Heart left ventricle (tissue), 16 donors: Measurements from ENCODE around the gene CFAP77. TPM values are rescaled to one million over a fixed set of nuclear protein-coding genes. Genes with fewer than 3 reads are reported as not detected.

Source experiments
- ATAC-seq, 4 donors: fragments of 200-7000 bp; cut with Tn5 transposase; one replicate each; pipeline ENCODE4 v1.9.1; 2020 to 2022; ENCODE audit warnings: moderate library complexity in 4 of 4, mild to moderate bottlenecking in 3 of 4, moderate number of reproducible peaks in 1 of 4
- DNase-seq, 5 donors: peaks; one replicate each; pipeline ENCODE4 v3.0.0-alpha.2; 2020
- H3K27ac ChIP-seq, 12 donors: fragments of 200-600 bp; sonication (generic) in 4 of 12; one replicate each; pipeline versions ENCODE4 v1.5.0 to v1.8.0; 2016 to 2022; ENCODE audit warnings: mild to moderate bottlenecking in 2 of 12
- H3K27me3 ChIP-seq, 9 donors: fragments of 200-600 bp; sonication (generic) in 2 of 9; one replicate each; pipeline versions ENCODE4 v1.5.1 to v1.8.0; 2016 to 2022; ENCODE audit warnings: mild to moderate bottlenecking in 3 of 9
- H3K36me3 ChIP-seq, 9 donors: fragments of 200-600 bp; sonication (generic) in 2 of 9; one replicate each; pipeline versions ENCODE4 v1.5.0 to v1.8.0; 2018 to 2022; ENCODE audit warnings: mild to moderate bottlenecking in 2 of 9
- H3K4me1 ChIP-seq, 12 donors: fragments of 200-600 bp; sonication (generic) in 4 of 12; one replicate each; pipeline versions ENCODE4 v1.5.0 to v1.8.0; 2016 to 2022; ENCODE audit warnings: mild to moderate bottlenecking in 3 of 12
- H3K4me3 ChIP-seq, 12 donors: fragments of 200-600 bp; sonication (generic) in 4 of 12; one replicate each; pipeline versions ENCODE4 v1.5.0 to v1.8.0; 2017 to 2022; ENCODE audit warnings: mild to moderate bottlenecking in 9 of 12, moderate library complexity in 4 of 12
- H3K9me3 ChIP-seq, 12 donors: fragments of 200-600 bp; sonication (generic) in 4 of 12; one replicate each; pipeline versions ENCODE4 v1.5.0 to v1.8.0; 2016 to 2022; ENCODE audit warnings: mild to moderate bottlenecking in 1 of 12
- CTCF ChIP-seq, 12 donors: fragments of 200-600 bp; sonication (generic) in 4 of 12; IDR thresholded peaks; one replicate each; pipeline versions ENCODE4 v1.5.0 to v1.8.0; 2018 to 2022; ENCODE audit warnings: antibody characterized with exemption in 12 of 12, mild to moderate bottlenecking in 5 of 12
- POLR2A ChIP-seq, 2 donors: fragments of 450-650 bp; IDR thresholded peaks; one replicate each; pipeline ENCODE4 v1.6.1; 2017; ENCODE audit warnings: antibody characterized with exemption in 2 of 2, mild to moderate bottlenecking in 2 of 2, moderate library complexity in 2 of 2
- WGBS, 4 donors: extraction: QIAGEN DNeasy Blood & Tissue Kit in 2 of 4; methylation state at CpG; one replicate each; pipeline versions ENCODE4 v1.1.5 to v1.1.7; 2013 to 2018; 5-methylcytosine and 5-hydroxymethylcytosine counted together
- intact Hi-C, 10 donors: fragments of 100-400 bp; cut with DNase I; formaldehyde crosslinking; loops; one replicate each; pipeline versions ENCODE4 v1.11.1 to v1.14.2; 2022
- polyA plus RNA-seq, 2 donors: library from polyadenylated mRNA; stranded (reverse); fragments of 200-250 nt; gene quantifications; one replicate each; pipeline ENCODE4 v1.2.3, GENCODE V29; 2013
- total RNA-seq, 9 donors: library from RNA; depleted of rRNA in 2 of 9; stranded (reverse); fragments of >200 nt in 2 of 9; fragmentation: NEBNext Ultra II Directional in 3 of 9; extraction: Animal tissue kit (Norgen Biotek cat#: 25700) in 3 of 9; gene quantifications; one replicate each; pipeline versions ENCODE4 v1.1.0 to v1.2.4, GENCODE V29; 2016 to 2023
- donor health status: ischemic (EF 13 %, LVEDD 7.1; RV severe dilation, severe dysfunction).
- donor health status: healthy with polysubstance abuse.
- donor health status: DM: no; HTN: yes; CAD: no.
- donor health status: DM: no; HTN: no; CAD: no.
- donor health status: ischemic (EF 25% LVEDD 6.9; RV normal size, moderate dysfunction).
- donor health status: ischemic (EF 25% LVEDD 5.7; RV mildly dilated, moderate dysfunction).
- donor health status: healthy.
- donor health status: DM: yes; HTN: yes; CAD: no.
- donor health status: ischemic (EF 35%, LVEDD 5.7; RV mildly dilated, moderate dysfunction).
- donor health status: nonischemic (EF 11% LVEDD 7.7; RV severe dilation, severe dysfunction).
- donor health status: DM: yes; HTN: yes; CAD: no.
- donor health status: PGD.
- donor health status: ischemic (EF 29% LVEDD 5.4; RV normal size, mild dysfunction).
- donor health status: nonischemic (EF 23%, LVEDD 6.1; RV moderate dilation, normal function).

CFAP77 gene
- total and polyA plus RNA-seq, 11 donors: 1.3 to 6.8 (median 2.2) TPM

DNA sequence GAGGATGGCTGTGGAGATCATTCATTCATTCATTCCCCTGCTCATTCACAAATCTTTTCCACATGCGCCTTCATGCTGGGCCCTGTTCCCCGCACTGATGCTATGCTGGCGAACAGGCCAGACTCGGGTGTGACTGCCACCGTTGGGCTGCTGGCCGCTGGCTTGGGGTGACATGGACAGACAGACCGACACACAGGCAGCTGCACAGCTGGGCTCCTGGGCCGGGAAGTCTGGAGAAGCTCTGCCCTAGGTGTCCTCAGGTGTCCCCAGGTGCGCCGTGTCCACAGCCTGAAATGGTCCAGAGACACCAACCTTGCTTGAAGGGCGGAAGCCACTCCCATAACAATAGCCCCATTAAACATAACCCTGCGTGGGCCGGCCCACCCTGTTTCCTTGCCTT is 137.4 kb downstream of the CFAP77 start:
- TF ChIP-seq POLR2A (IDR thresholded peaks at IDR 0.05) (no peak), CTCF (IDR thresholded peaks at IDR 0.05) (no peak)
- H3K4me3 ChIP-seq: no peak overlapping the region
- H3K36me3 ChIP-seq: no peaks in the 10 kb centered on the region
- H3K9me3 ChIP-seq: no peaks in the 10 kb centered on the region
- ATAC-seq (no peak), DNase-seq (peak in 1 of 5 donors; percentile 56)
- H3K27me3 ChIP-seq: peaks cover 0 to 11% (median 0%) of the 10 kb centered on the region in 9 donors
- 82 to 91% (median 89%) methylated on average over 13 of the region's 13 CpGs for WGBS, 4 donors
- H3K4me1 ChIP-seq: peaks cover 0 to 9% (median 0%) of the 10 kb centered on the region in 12 donors
- H3K27ac ChIP-seq: no peak overlapping the region
- intact Hi-C loops: no loop called here

- Histone ChIP-seq H3K27me3 (peaks cover 0 to 11% (median 0%) of the 10 kb centered on the region in 9 donors), H3K9me3 (no peaks in the 10 kb centered on the region), H3K27ac (no peak overlapping the region), H3K36me3 (no peaks in the 10 kb centered on the region), H3K4me1 (peaks cover 0 to 9% (median 0%) of the 10 kb centered on the region in 12 donors), H3K4me3 (no peak overlapping the region)
- intact Hi-C loops: no loop called here
- DNase-seq (peak in 1 of 5 donors; percentile 21), ATAC-seq (no peak)
- no peak for TF ChIP-seq CTCF (IDR thresholded peaks at IDR 0.05)
- TF ChIP-seq POLR2A (IDR thresholded peaks at IDR 0.05): no peak
- 81 to 82% (median 82%) methylated on average over 21 of the region's 21 CpGs for WGBS, 4 donors
Observed at GRCh38 chr9:132547976-132548730, 138.1 kb downstream of the CFAP77 start.

- no peak overlapping the region for H3K4me3 ChIP-seq
- no peaks in the 10 kb centered on the region for H3K9me3 ChIP-seq
- H3K36me3 ChIP-seq: no peaks in the 10 kb centered on the region
- DNase-seq: peak in 1 of 5 donors; percentile 10
- WGBS, 4 donors: 59 to 64% (median 61%) methylated on average over 17 of the region's 17 CpGs
- peaks cover 0 to 9% (median 0%) of the 10 kb centered on the region in 12 donors for H3K4me1 ChIP-seq
- no peak overlapping the region for H3K27ac ChIP-seq
- intact Hi-C loops: no loop called here
- no peak for TF ChIP-seq CTCF (IDR thresholded peaks at IDR 0.05)
- TF ChIP-seq POLR2A (IDR thresholded peaks at IDR 0.05): no peak
- peaks cover 0 to 11% (median 0%) of the 10 kb centered on the region in 9 donors for H3K27me3 ChIP-seq
- no peak for ATAC-seq
Observed at GRCh38 chr9:132548751-132549640, 139.0 kb downstream of the CFAP77 start.

DNA sequence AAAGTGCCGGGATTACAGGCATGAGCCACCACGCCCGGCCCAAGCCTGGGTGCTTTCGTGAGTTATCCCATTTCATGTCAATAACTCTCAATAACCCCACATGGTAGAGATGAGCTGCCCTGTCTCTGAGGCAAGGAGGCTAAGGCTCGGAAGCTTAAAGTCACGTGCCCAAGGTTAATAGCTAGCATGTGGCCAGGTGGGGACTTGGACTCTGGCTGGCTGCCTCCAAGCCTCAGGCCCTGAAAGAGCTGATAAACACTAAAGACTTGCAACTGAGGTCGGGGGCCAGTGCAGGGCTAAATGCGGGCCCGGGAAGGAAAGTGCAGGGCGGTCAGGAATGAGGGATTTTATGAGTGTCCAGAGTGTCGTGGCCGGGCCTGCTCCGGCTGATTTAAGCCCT is 141.5 kb downstream of the CFAP77 start:
- H3K9me3 ChIP-seq: no peaks in the 10 kb centered on the region
- no peak overlapping the region for H3K4me3 ChIP-seq
- no peak overlapping the region for H3K27ac ChIP-seq
- WGBS, 4 donors: 83 to 89% (median 86%) methylated on average over 13 of the region's 13 CpGs
- ATAC-seq (no peak), DNase-seq (peak in 1 of 5 donors; percentile 42)
- intact Hi-C loops: no loop called here
- peaks cover 0 to 7% (median 0%) of the 10 kb centered on the region in 9 donors for H3K27me3 ChIP-seq
- no peaks in the 10 kb centered on the region for H3K36me3 ChIP-seq
- no peak for TF ChIP-seq POLR2A (IDR thresholded peaks at IDR 0.05)
- no peak for TF ChIP-seq CTCF (IDR thresholded peaks at IDR 0.05)
- H3K4me1 ChIP-seq: peaks cover 0 to 1% (median 0%) of the 10 kb centered on the region in 12 donors
